ACHN (cell line): Measurements from ENCODE around the gene NRCAM.
A peak's percentile ranks its signal among the peaks of the same experiment; 100 is the strongest.

ENCODE experiments used
- DNase-seq: peaks from one replicate; pipeline ENCODE4 v3.0.0-alpha.2; 2015
- in situ Hi-C: cut with HindIII; loops from 2 replicates; pipeline ENCODE4 v1.10.0; 2017; ENCODE audit warnings: low sequenced_read_pairs, low pct_ligation_motif_present, low pct_unique_long_range_greater_than_20kb

Gene NRCAM

GRCh38 chr7:108211382-108212201, 244.6 kb downstream of the NRCAM start:
- peak; percentile 30 for DNase-seq
- in situ Hi-C loops = no loop called here

GRCh38 chr7:108210796-108211195, 245.4 kb downstream of the NRCAM start:
- in situ Hi-C loops = no loop called here
- no peak for DNase-seq

GRCh38 chr7:108205311-108205710, 250.9 kb downstream of the NRCAM start:
- in situ Hi-C loops = no loop called here
- DNase-seq = no peak

- DNase-seq = no peak
- in situ Hi-C loops = no loop called here
Measured at GRCh38 chr7:108204281-108204796, 251.9 kb downstream of the NRCAM start.

- DNase-seq = no peak
- in situ Hi-C loops = no loop called here
Measured at GRCh38 chr7:108203537-108203936, 252.7 kb downstream of the NRCAM start.

- DNase-seq = no peak
- in situ Hi-C loops = no loop called here
Measured at GRCh38 chr7:108202743-108203142, 253.5 kb downstream of the NRCAM start.

- no peak for DNase-seq
- in situ Hi-C loops = no loop called here
Measured at GRCh38 chr7:108201766-108202165, 254.5 kb downstream of the NRCAM start.

- DNase-seq = no peak
- in situ Hi-C loops = no loop called here
Measured at GRCh38 chr7:108200326-108200725, 255.9 kb downstream of the NRCAM start.

- DNase-seq = no peak
- in situ Hi-C loops = loop anchor here (25.0 kb wide), 1 partner anchor 290 kb away; no protein-coding TSS in a partner anchor
Measured at GRCh38 chr7:108197371-108198091, 258.7 kb downstream of the NRCAM start.

GRCh38 chr7:108196004-108196403, 260.2 kb downstream of the NRCAM start:
- in situ Hi-C loops = loop anchor here (25.0 kb wide), 1 partner anchor 291 kb away; no protein-coding TSS in a partner anchor
- DNase-seq = no peak

- in situ Hi-C loops = loop anchor here (25.0 kb wide), 1 partner anchor 293 kb away; no protein-coding TSS in a partner anchor
- no peak for DNase-seq
Measured at GRCh38 chr7:108193594-108194498, 262.4 kb downstream of the NRCAM start.

GRCh38 chr7:108190891-108191290, 265.3 kb downstream of the NRCAM start:
- in situ Hi-C loops = loop anchor here (25.0 kb wide), 1 partner anchor 296 kb away; no protein-coding TSS in a partner anchor

GRCh38 chr7:108189733-108190388, 266.4 kb downstream of the NRCAM start:
- in situ Hi-C loops = loop anchor here (25.0 kb wide), 1 partner anchor 297 kb away; no protein-coding TSS in a partner anchor
- DNase-seq = no peak

More at GRCh38 chr7:108190891-108191290, 265.3 kb downstream of the NRCAM start:
- no peak for DNase-seq

GRCh38 chr7:108188724-108189123, 267.5 kb downstream of the NRCAM start:
- in situ Hi-C loops = loop anchor here (25.0 kb wide), 1 partner anchor 299 kb away; no protein-coding TSS in a partner anchor
- DNase-seq = no peak

GRCh38 chr7:108181073-108181985, 274.9 kb downstream of the NRCAM start:
- peak; percentile 72 for DNase-seq
- in situ Hi-C loops = loop anchor here (25.0 kb wide), 1 partner anchor 306 kb away; no protein-coding TSS in a partner anchor

GRCh38 chr7:108178398-108178797, 277.8 kb downstream of the NRCAM start:
- in situ Hi-C loops = loop anchor here (25.0 kb wide), 1 partner anchor 309 kb away; no protein-coding TSS in a partner anchor
- DNase-seq = no peak

GRCh38 chr7:108171164-108171563, 285.1 kb downstream of the NRCAM start:
- in situ Hi-C loops = no loop called here
- no peak for DNase-seq
